ENCODE data around the gene ZFAND3. TPM values are rescaled to one million over a fixed set of nuclear protein-coding genes. Genes with fewer than 3 reads are reported as not detected.

ZFAND3 gene
- total RNA-seq, 1 donor from 2014 or later: 131 TPM

GRCh38 chr6:38172739-38173410 lies 353.3 kb downstream of the ZFAND3 start:
- Histone ChIP-seq H3K36me3 (ENCODE audit: insufficient read depth, low read length) (no peaks in the 10 kb centered on the region), H3K79me2 (ENCODE audit: insufficient read depth, low read length) (no peaks in the 10 kb centered on the region), H4K20me1 (ENCODE audit: insufficient read depth, low read length) (no peaks in the 10 kb centered on the region), H3K4me2 (ENCODE audit: low read length) (no peak overlapping the region), H3K4me3 (ENCODE audit: insufficient read depth, low read depth, low read length) (no peak overlapping the region), H3K9me3 (ENCODE audit: insufficient read depth, low read depth, low read length) (no peaks in the 10 kb centered on the region), H3K27ac (ENCODE audit: low read depth, low read length) (no peak overlapping the region), H2AFZ (ENCODE audit: low read depth, low read length) (no peak overlapping the region), H3K4me1 (ENCODE audit: insufficient read depth, low read length) (no peaks in the 10 kb centered on the region), H3K27me3 (ENCODE audit: insufficient read depth, low read length) (no peaks in the 10 kb centered on the region), H3K9ac (ENCODE audit: low read length) (no peak overlapping the region)
- peaks cover 8% of the 10 kb centered on the region for H3K4me1 Mint-ChIP-seq (ENCODE audit: low read depth, unreplicated experiment)
- peaks cover 7% of the 10 kb centered on the region for H3K36me3 Mint-ChIP-seq (ENCODE audit: low read depth, unreplicated experiment)
- no peak for FAIRE-seq
- H3K9me3 Mint-ChIP-seq (ENCODE audit: unreplicated experiment): no peaks in the 10 kb centered on the region
- H3K4me3 Mint-ChIP-seq (ENCODE audit: unreplicated experiment): no peak overlapping the region
- H3K27me3 Mint-ChIP-seq (ENCODE audit: low read depth, unreplicated experiment): no peaks in the 10 kb centered on the region
- H3K27ac Mint-ChIP-seq (ENCODE audit: unreplicated experiment): no peak overlapping the region
- TF ChIP-seq EZH2 (IDR thresholded peaks at IDR 0.05; ENCODE audit: insufficient read depth, low read length) (no peak), CTCF (IDR thresholded peaks at IDR 0.05; ENCODE audit: insufficient read depth, low read depth, low read length) (no peak)
- DNase-seq (ENCODE audit: low read depth): no peak

- Histone ChIP-seq H4K20me1 (ENCODE audit: insufficient read depth, low read length) (no peaks in the 10 kb centered on the region), H3K4me2 (ENCODE audit: low read length) (no peak overlapping the region), H3K9ac (ENCODE audit: low read length) (no peak overlapping the region), H3K27me3 (ENCODE audit: insufficient read depth, low read length) (no peaks in the 10 kb centered on the region), H3K27ac (ENCODE audit: low read depth, low read length) (no peak overlapping the region), H3K9me3 (ENCODE audit: insufficient read depth, low read depth, low read length) (no peaks in the 10 kb centered on the region), H3K4me3 (ENCODE audit: insufficient read depth, low read depth, low read length) (no peak overlapping the region), H2AFZ (ENCODE audit: low read depth, low read length) (no peak overlapping the region), H3K4me1 (ENCODE audit: insufficient read depth, low read length) (no peaks in the 10 kb centered on the region), H3K79me2 (ENCODE audit: insufficient read depth, low read length) (no peaks in the 10 kb centered on the region), H3K36me3 (ENCODE audit: insufficient read depth, low read length) (no peaks in the 10 kb centered on the region)
- no peak for DNase-seq (ENCODE audit: low read depth)
- TF ChIP-seq CTCF (IDR thresholded peaks at IDR 0.05; ENCODE audit: insufficient read depth, low read depth, low read length): no peak
- TF ChIP-seq EZH2 (IDR thresholded peaks at IDR 0.05; ENCODE audit: insufficient read depth, low read length): no peak
- H3K27ac Mint-ChIP-seq (ENCODE audit: unreplicated experiment): no peak overlapping the region
- peaks cover 8% of the 10 kb centered on the region for H3K4me1 Mint-ChIP-seq (ENCODE audit: low read depth, unreplicated experiment)
- no peaks in the 10 kb centered on the region for H3K27me3 Mint-ChIP-seq (ENCODE audit: low read depth, unreplicated experiment)
- FAIRE-seq: no peak
- H3K4me3 Mint-ChIP-seq (ENCODE audit: unreplicated experiment): no peak overlapping the region
- H3K36me3 Mint-ChIP-seq (ENCODE audit: low read depth, unreplicated experiment): peaks cover 7% of the 10 kb centered on the region
- no peaks in the 10 kb centered on the region for H3K9me3 Mint-ChIP-seq (ENCODE audit: unreplicated experiment)
These were observed 354.4 kb downstream of the ZFAND3 start for GRCh38 chr6:38173909-38174308.

- H3K4me3 Mint-ChIP-seq (ENCODE audit: unreplicated experiment): no peak overlapping the region
- no peaks in the 10 kb centered on the region for H3K9me3 Mint-ChIP-seq (ENCODE audit: unreplicated experiment)
- H3K4me3 ChIP-seq (ENCODE audit: insufficient read depth, low read depth, low read length): no peak overlapping the region
- H3K79me2 ChIP-seq (ENCODE audit: insufficient read depth, low read length): no peaks in the 10 kb centered on the region
- H3K9ac ChIP-seq (ENCODE audit: low read length): no peak overlapping the region
- no peaks in the 10 kb centered on the region for H3K4me1 ChIP-seq (ENCODE audit: insufficient read depth, low read length)
- H4K20me1 ChIP-seq (ENCODE audit: insufficient read depth, low read length): no peaks in the 10 kb centered on the region
- TF ChIP-seq EZH2 (IDR thresholded peaks at IDR 0.05; ENCODE audit: insufficient read depth, low read length) (no peak), CTCF (IDR thresholded peaks at IDR 0.05; ENCODE audit: insufficient read depth, low read depth, low read length) (no peak)
- no peak overlapping the region for H3K27ac ChIP-seq (ENCODE audit: low read depth, low read length)
- peaks cover 7% of the 10 kb centered on the region for H3K36me3 Mint-ChIP-seq (ENCODE audit: low read depth, unreplicated experiment)
- H3K4me2 ChIP-seq (ENCODE audit: low read length): no peak overlapping the region
- H3K27me3 ChIP-seq (ENCODE audit: insufficient read depth, low read length): no peaks in the 10 kb centered on the region
- H3K36me3 ChIP-seq (ENCODE audit: insufficient read depth, low read length): no peaks in the 10 kb centered on the region
- peaks cover 8% of the 10 kb centered on the region for H3K4me1 Mint-ChIP-seq (ENCODE audit: low read depth, unreplicated experiment)
- H3K27me3 Mint-ChIP-seq (ENCODE audit: low read depth, unreplicated experiment): no peaks in the 10 kb centered on the region
- H2AFZ ChIP-seq (ENCODE audit: low read depth, low read length): no peak overlapping the region
- H3K27ac Mint-ChIP-seq (ENCODE audit: unreplicated experiment): no peak overlapping the region
- no peaks in the 10 kb centered on the region for H3K9me3 ChIP-seq (ENCODE audit: insufficient read depth, low read depth, low read length)
- DNase-seq (ENCODE audit: low read depth): no peak
- FAIRE-seq: no peak
These were observed 354.8 kb downstream of the ZFAND3 start for GRCh38 chr6:38174315-38174714.

Measured in astrocyte (in vitro differentiated cells and primary cell).